Measurements from ENCODE around the gene ACER3.

DNA sequence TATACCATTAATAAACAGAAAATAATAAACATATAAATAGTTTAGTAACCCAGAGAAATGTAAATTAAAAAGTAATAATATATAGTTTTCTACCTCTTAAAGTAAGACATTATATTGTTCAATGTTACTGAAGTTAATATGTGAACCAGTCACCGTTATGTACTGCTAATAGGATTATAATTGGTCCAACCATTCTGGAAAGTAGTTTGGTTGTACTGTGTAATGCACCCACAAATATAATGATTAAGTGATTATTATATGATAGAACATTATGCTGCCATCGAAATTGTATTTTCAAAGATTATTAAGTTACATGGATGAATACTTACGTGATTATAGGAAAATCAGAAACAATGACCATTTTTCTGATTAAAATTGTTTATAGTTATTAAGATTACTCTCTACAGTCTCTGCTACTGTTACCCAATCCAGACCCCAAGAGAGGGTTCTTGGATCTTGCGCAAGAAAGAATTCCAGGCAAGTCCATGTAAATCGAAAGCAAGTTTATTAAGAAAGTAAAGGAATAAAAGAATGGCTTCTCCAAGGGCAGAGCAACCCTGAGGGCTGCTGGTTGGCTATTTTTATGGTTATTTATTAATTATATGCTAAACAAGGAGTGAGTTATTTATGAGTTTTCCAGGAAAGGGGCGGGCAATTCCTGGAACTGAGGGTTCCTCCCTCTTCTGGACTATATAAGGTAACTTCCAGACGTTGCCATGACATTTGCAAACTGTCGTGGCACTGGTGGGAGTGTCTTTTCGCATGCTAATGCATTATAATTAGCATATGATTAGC lies 50.1 kb downstream of the ACER3 start:
- TF ChIP-seq, protein P1, sequence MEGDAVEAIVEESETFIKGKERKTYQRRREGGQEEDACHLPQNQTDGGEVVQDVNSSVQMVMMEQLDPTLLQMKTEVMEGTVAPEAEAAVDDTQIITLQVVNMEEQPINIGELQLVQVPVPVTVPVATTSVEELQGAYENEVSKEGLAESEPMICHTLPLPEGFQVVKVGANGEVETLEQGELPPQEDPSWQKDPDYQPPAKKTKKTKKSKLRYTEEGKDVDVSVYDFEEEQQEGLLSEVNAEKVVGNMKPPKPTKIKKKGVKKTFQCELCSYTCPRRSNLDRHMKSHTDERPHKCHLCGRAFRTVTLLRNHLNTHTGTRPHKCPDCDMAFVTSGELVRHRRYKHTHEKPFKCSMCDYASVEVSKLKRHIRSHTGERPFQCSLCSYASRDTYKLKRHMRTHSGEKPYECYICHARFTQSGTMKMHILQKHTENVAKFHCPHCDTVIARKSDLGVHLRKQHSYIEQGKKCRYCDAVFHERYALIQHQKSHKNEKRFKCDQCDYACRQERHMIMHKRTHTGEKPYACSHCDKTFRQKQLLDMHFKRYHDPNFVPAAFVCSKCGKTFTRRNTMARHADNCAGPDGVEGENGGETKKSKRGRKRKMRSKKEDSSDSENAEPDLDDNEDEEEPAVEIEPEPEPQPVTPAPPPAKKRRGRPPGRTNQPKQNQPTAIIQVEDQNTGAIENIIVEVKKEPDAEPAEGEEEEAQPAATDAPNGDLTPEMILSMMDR (IDR thresholded peaks at IDR 0.05) = no peak
- TF ChIP-seq POLR2A (IDR thresholded peaks at IDR 0.05) = no peak

Data from thyroid gland (tissue), 4 donors.